Psoas muscle (tissue), 8 donors: ENCODE measurements around the gene TRRAP. TPM values are rescaled to one million over a fixed set of nuclear protein-coding genes. Genes with fewer than 3 reads are reported as not detected.

Experiments
- ATAC-seq, 4 donors: fragments of 200-7000 bp; cut with Tn5 transposase; one replicate each; pipeline ENCODE4 v1.9.1; 2020; ENCODE audit warnings: moderate library complexity in 3 of 4, mild to moderate bottlenecking in 2 of 4
- DNase-seq, 2 donors: peaks; one replicate each; pipeline ENCODE4 v3.0.0-alpha.2; 2020
- H3K27ac ChIP-seq: fragments of 200-600 bp; one replicate; pipeline ENCODE4 v1.8.0; 2022
- H3K27me3 ChIP-seq, 3 donors: fragments of 200-600 bp in 1 of 3; one replicate each; pipeline versions ENCODE4 v1.6.1 to v1.8.0; 2013 to 2022; ENCODE audit warnings: low read length in 2 of 3, mild to moderate bottlenecking in 2 of 3, moderate library complexity in 1 of 3; ENCODE audit not compliant: insufficient read depth in 3 of 3
- H3K36me3 ChIP-seq, 2 donors: fragments of 200-600 bp in 1 of 2; one replicate each; pipeline versions ENCODE4 v1.6.1 to v1.8.0; 2013 to 2022; ENCODE audit warnings: low read depth in 1 of 2, mild to moderate bottlenecking in 1 of 2, moderate library complexity in 1 of 2; ENCODE audit not compliant: insufficient read depth in 1 of 2
- H3K4me1 ChIP-seq: fragments of 200-600 bp; one replicate; pipeline ENCODE4 v1.8.0; 2022
- H3K4me3 ChIP-seq: fragments of 200-600 bp; one replicate; pipeline ENCODE4 v1.8.0; 2022; ENCODE audit warnings: mild to moderate bottlenecking
- H3K9me3 ChIP-seq: fragments of 200-600 bp; one replicate; pipeline ENCODE4 v1.8.0; 2022
- WGBS, 3 donors: extraction: QIAGEN DNeasy Blood & Tissue Kit; methylation state at CpG; one replicate each; pipeline versions ENCODE4 v1.1.6 to v1.1.7; 2013; 5-methylcytosine and 5-hydroxymethylcytosine counted together
- intact Hi-C, 2 donors: fragments of 100-400 bp; cut with DNase I; formaldehyde crosslinking; loops; one replicate each; pipeline versions ENCODE4 v1.11.0 to v1.14.2; 2022
- polyA plus RNA-seq, 3 donors: library from polyadenylated mRNA; stranded (reverse); fragments of 200-250 nt; gene quantifications; one replicate each; pipeline ENCODE4 v1.2.3, GENCODE V29; 2013
- total RNA-seq, 4 donors: library from RNA; stranded (reverse); fragmentation: NEBNext Ultra II Directional in 2 of 4; extraction: Animal tissue kit (Norgen Biotek cat#: 25700) in 2 of 4; gene quantifications; one replicate each; pipeline versions ENCODE4 v1.2.1 to v1.2.4, GENCODE V29; 2021 to 2023
- TF ChIP-seq, protein P1 (sequence below): fragments of 200-600 bp; IDR thresholded peaks from one replicate; pipeline ENCODE4 v1.8.0; 2022; ENCODE audit warnings: antibody characterized with exemption
- donor health status: healthy with polysubstance abuse.
- donor health status: DM: no; HTN: no; CAD: no; lungs with moderate emphysema.
- donor health status: Bipolar disorder and iron deficiency.
- donor health status: healthy.
- donor health status: DM: yes; HTN: yes; CAD: no.
- donor health status: DM: no; HTN: no; CAD: no.
- donor health status: DM: no; HTN: no; CAD: no.
- donor health status: DM: yes; HTN: yes; CAD: no.

Gene TRRAP
- total and polyA plus RNA-seq, 7 donors = 3.8 to 21.3 (median 13.3) TPM

DNA sequence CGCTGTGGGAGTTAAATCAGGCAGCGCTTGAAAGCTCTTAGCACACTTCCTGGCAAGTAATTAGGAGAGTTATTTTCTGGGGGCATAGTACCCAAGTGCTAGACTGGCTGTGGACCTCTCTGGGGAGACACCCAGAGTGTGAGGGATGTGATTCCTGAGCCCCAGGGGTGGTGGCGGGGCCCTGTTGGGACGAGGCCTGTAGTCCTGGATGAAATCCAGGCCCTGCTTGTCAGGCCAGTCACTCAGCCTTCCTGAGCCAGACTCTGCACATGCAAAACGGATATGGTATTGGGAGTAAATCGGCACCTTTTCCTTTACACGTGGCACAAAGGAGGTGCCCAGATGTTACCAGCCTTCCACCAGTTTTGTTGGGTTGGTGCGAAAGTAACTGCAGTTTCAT lies 31.2 kb downstream of the TRRAP start:
- peaks cover 2% of the 10 kb centered on the region for H3K4me1 ChIP-seq
- TF ChIP-seq, protein P1, sequence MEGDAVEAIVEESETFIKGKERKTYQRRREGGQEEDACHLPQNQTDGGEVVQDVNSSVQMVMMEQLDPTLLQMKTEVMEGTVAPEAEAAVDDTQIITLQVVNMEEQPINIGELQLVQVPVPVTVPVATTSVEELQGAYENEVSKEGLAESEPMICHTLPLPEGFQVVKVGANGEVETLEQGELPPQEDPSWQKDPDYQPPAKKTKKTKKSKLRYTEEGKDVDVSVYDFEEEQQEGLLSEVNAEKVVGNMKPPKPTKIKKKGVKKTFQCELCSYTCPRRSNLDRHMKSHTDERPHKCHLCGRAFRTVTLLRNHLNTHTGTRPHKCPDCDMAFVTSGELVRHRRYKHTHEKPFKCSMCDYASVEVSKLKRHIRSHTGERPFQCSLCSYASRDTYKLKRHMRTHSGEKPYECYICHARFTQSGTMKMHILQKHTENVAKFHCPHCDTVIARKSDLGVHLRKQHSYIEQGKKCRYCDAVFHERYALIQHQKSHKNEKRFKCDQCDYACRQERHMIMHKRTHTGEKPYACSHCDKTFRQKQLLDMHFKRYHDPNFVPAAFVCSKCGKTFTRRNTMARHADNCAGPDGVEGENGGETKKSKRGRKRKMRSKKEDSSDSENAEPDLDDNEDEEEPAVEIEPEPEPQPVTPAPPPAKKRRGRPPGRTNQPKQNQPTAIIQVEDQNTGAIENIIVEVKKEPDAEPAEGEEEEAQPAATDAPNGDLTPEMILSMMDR = no peak
- 80 to 87% (median 83%) methylated on average over 8 of the region's 8 CpGs for WGBS, 3 donors
- H3K27ac ChIP-seq = no peak overlapping the region
- H3K9me3 ChIP-seq = no peaks in the 10 kb centered on the region
- H3K27me3 ChIP-seq = no peaks in the 10 kb centered on the region
- peaks cover 17 to 99% of the 10 kb centered on the region in 2 donors for H3K36me3 ChIP-seq
- H3K4me3 ChIP-seq = no peak overlapping the region
- ATAC-seq = peak in 1 of 4 donors; percentile 28
- no peak for DNase-seq
- intact Hi-C loops = loop anchor here in 1 of 2 donors (5.0 kb wide), 1 partner anchor 73 kb away; no protein-coding TSS in a partner anchor

DNA sequence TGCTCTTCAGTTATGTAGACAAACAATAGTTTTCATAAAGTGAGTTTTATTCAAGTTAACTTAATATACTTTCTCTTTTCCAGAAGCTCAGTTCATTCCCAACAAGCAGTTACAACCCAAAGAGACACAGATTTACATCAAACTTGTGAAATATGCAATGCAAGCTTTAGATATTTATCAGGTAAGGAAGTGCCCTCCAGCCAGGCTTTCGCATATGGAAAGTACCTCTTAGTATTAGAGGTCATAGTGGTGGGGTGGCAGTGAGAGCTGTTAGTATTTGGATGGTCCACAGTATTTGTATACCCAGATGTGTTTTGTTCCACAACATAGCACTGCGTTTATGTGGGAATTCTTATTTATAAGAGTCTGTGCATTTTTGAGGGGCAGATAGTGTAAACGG lies 32.1 kb downstream of the TRRAP start:
- Histone ChIP-seq H3K4me3 (no peak overlapping the region), H3K27ac (no peak overlapping the region), H3K4me1 (peaks cover 2% of the 10 kb centered on the region), H3K9me3 (no peaks in the 10 kb centered on the region), H3K36me3 (peaks cover 17 to 96% of the 10 kb centered on the region in 2 donors), H3K27me3 (no peaks in the 10 kb centered on the region)
- intact Hi-C loops = no loop called here
- 91 to 95% (median 92%) methylated on average over 3 of the region's 3 CpGs for WGBS, 3 donors
- TF ChIP-seq, protein P1 = no peak
- no peak for DNase-seq
- no peak for ATAC-seq

DNA sequence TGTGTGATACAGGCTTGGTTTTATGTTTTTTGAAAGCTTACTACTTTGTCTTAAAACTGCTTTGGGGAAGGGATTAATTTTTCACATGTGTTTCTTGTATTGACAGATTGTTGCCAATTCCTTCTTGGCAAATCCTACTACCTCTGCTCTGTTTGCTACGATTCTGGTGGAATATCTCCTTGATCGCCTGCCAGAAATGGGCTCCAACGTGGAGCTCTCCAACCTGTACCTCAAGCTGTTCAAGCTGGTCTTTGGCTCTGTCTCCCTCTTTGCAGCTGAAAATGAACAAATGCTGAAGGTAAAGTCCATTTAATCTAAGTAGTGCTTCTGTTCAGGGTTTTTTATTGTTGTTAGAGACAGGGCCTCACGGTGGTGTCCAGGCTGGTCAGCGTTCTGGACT lies 33.6 kb downstream of the TRRAP start:
- Histone ChIP-seq H3K4me1 (peaks cover 2% of the 10 kb centered on the region), H3K27ac (no peak overlapping the region), H3K9me3 (no peaks in the 10 kb centered on the region), H3K27me3 (no peaks in the 10 kb centered on the region), H3K4me3 (no peak overlapping the region), H3K36me3 (peaks cover 12 to 96% of the 10 kb centered on the region in 2 donors)
- 61 to 69% (median 65%) methylated on average over 5 of the region's 5 CpGs for WGBS, 3 donors
- intact Hi-C loops = no loop called here
- no peak for DNase-seq
- ATAC-seq = no peak
- TF ChIP-seq, protein P1 = no peak

DNA sequence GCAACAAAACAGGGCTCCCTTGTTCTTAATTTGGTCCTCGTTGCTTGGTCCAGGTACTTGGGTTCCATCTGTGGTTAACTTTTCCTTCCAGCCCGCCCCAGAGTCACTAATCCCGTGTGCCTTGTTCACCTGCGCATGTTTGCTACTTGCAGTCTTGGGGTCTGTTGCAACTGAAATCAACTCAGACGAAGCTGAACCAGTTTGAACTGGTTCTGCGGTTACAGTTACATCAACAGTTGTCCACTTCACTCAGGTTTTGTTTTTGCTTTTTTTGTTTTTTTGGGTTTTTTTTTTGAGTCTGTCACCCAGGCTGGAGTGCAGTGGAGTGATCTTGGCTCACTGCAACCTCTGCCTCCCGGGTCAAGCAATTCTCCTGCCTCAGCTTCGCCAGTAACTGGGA lies 34.7 kb downstream of the TRRAP start:
- Histone ChIP-seq H3K4me3 (no peak overlapping the region), H3K4me1 (peaks cover 2% of the 10 kb centered on the region), H3K27me3 (no peaks in the 10 kb centered on the region), H3K9me3 (no peaks in the 10 kb centered on the region), H3K36me3 (peaks cover 12 to 96% of the 10 kb centered on the region in 2 donors), H3K27ac (no peak overlapping the region)
- ATAC-seq (no peak), DNase-seq (no peak)
- 67 to 81% (median 72%) methylated on average over 8 of the region's 8 CpGs for WGBS, 3 donors
- TF ChIP-seq, protein P1 = no peak
- intact Hi-C loops = no loop called here

DNA sequence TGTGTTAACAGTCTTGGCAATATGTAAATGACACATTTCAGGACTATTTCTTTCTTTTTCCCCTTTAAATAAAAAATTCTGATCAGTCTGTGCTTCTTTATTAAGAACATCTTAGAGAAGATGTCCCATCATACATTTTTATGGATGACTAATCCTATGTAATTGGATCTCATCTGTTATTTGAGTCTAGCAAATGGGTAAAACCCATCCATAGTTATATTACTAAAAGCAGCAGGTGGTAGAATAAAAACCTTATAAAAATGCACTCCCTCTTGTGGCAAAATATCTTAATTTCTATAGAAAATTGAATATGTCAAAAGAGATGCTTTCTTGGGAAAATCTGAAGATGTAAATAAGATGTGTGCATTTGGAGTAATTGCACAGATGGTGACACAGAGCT lies 35.3 kb downstream of the TRRAP start:
- Histone ChIP-seq H3K27ac (no peak overlapping the region), H3K9me3 (no peaks in the 10 kb centered on the region), H3K4me1 (peaks cover 2% of the 10 kb centered on the region), H3K4me3 (no peak overlapping the region), H3K27me3 (no peaks in the 10 kb centered on the region), H3K36me3 (peaks cover 12 to 96% of the 10 kb centered on the region in 2 donors)
- intact Hi-C loops = no loop called here
- DNase-seq = no peak
- no peak for ATAC-seq
- TF ChIP-seq, protein P1 = no peak
